UCSD-AML1 (cell line): Measurements from ENCODE around the gene POTEE.
"Not testable (repeated sequence)": the region's sequence is repeated elsewhere in the genome, so short reads cannot be mapped to it uniquely, and the experiment has no call there.

Experiments
- DNase-seq: peaks from one replicate; lab custom pipeline; 2025; ENCODE audit not compliant: unreplicated experiment; lab: John Stamatoyannopoulos, UW

POTEE gene

GRCh38 chr2:131209030-131209772 lies at the start of gene POTEE:
Gene POTEE, plus strand, starts transcription at chr2:131209536. Its CDS starts 8,867 bp downstream, at chr2:131218403.
- not testable (repeated sequence) for DNase-seq

GRCh38 chr2:131165562-131165961 lies 43.8 kb upstream of the POTEE start:
- not testable (repeated sequence) for DNase-seq

- no peak for DNase-seq
Observed at GRCh38 chr2:131168538-131168937, 40.8 kb upstream of the POTEE start.

GRCh38 chr2:131178050-131178449 lies 31.3 kb upstream of the POTEE start:
- DNase-seq = not testable (repeated sequence)

- DNase-seq = not testable (repeated sequence)
Observed at GRCh38 chr2:131178721-131179418, 30.5 kb upstream of the POTEE start.

- DNase-seq = not testable (repeated sequence)
Observed at GRCh38 chr2:131181451-131181850, 27.9 kb upstream of the POTEE start.

GRCh38 chr2:131193421-131193820 lies 15.9 kb upstream of the POTEE start:
- DNase-seq = not testable (repeated sequence)

GRCh38 chr2:131196186-131196585 lies 13.2 kb upstream of the POTEE start:
- not testable (repeated sequence) for DNase-seq

GRCh38 chr2:131201098-131201497 lies 8.2 kb upstream of the POTEE start:
- DNase-seq = no peak

- not testable (repeated sequence) for DNase-seq
Observed at GRCh38 chr2:131207839-131208238, 1.5 kb upstream of the POTEE start.

- not testable (repeated sequence) for DNase-seq
Observed at GRCh38 chr2:131209773-131210104, 403 bp downstream of the POTEE start.

- DNase-seq = not testable (repeated sequence)
Observed at GRCh38 chr2:131210434-131211211, 1.3 kb downstream of the POTEE start.

- not testable (repeated sequence) for DNase-seq
Observed at GRCh38 chr2:131217238-131217986, 8.1 kb downstream of the POTEE start.

- not testable (repeated sequence) for DNase-seq
Observed at GRCh38 chr2:131235543-131236449, 26.5 kb downstream of the POTEE start.
